ENCODE results near the gene PMPCA. TPM values are rescaled to one million over a fixed set of nuclear protein-coding genes. Genes with fewer than 3 reads are reported as not detected.
A peak's percentile ranks its signal among the peaks of the same experiment; 100 is the strongest.

PMPCA gene
- total and polyA plus RNA-seq, 2 of the 13 experiments (the other 11 are each of a cell fraction or from before 2014, with no cell fraction given) = 70.2 to 88.4 TPM

DNA sequence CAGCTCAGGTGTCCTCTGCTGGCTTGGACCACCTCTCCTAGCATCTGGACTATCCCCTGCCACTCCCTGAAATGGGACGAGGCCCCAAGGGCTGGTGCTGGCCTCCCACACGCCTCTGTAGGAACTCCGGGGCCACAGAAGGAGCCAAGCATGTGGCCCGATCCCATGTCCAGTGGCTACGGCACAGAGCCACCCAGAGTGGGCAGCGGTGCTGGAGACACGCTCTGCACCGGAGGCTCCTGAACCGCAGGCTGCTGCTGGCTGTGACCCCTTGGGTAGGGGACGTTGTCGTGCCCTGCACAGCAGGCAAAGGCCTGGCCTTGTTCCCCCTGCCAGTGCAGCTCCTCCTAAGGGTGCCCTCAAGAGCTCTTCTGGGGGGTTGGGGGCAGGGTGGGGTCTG lies 30.6 kb upstream of the PMPCA start:
- H3K27me3 ChIP-seq (ENCODE audit: control insufficient read depth in 1 of 2, insufficient read depth in 2 of 2, low read length in 2 of 2) = no peaks in the 10 kb centered on the region
- FAIRE-seq (no peak), ATAC-seq (no peak), DNase-seq (ENCODE audit: low spot score) (no peak)
- H3K36me3 ChIP-seq (replicated peaks in 1 of 2; ENCODE audit: control insufficient read depth in 1 of 2, insufficient read depth in 2 of 2, low read length in 2 of 2) = peaks cover 20 to 37% of the 10 kb centered on the region in 2 experiments; a peak in 3 of 5 replicates
- no peak overlapping the region for H3K4me3 ChIP-seq (replicated peaks in 1 of 3; ENCODE audit: insufficient read depth in 1 of 3, low read depth in 2 of 3, low read length in 3 of 3)
- ChIA-PET CTCF (ENCODE audit: low intra/inter-chr PET ratio, low total read pairs) (no interaction called here), POLR2A (no interaction called here)
- 100% methylated on average over 3 of the region's 11 CpGs for WGBS (ENCODE audit: low lambda C conversion rate)
- in situ Hi-C loops (cut with HindIII; ENCODE audit: extremely low pct_ligation_motif_present, low pct_unique_long_range_greater_than_20kb) = no loop called here
- TF ChIP-seq, protein P1, sequence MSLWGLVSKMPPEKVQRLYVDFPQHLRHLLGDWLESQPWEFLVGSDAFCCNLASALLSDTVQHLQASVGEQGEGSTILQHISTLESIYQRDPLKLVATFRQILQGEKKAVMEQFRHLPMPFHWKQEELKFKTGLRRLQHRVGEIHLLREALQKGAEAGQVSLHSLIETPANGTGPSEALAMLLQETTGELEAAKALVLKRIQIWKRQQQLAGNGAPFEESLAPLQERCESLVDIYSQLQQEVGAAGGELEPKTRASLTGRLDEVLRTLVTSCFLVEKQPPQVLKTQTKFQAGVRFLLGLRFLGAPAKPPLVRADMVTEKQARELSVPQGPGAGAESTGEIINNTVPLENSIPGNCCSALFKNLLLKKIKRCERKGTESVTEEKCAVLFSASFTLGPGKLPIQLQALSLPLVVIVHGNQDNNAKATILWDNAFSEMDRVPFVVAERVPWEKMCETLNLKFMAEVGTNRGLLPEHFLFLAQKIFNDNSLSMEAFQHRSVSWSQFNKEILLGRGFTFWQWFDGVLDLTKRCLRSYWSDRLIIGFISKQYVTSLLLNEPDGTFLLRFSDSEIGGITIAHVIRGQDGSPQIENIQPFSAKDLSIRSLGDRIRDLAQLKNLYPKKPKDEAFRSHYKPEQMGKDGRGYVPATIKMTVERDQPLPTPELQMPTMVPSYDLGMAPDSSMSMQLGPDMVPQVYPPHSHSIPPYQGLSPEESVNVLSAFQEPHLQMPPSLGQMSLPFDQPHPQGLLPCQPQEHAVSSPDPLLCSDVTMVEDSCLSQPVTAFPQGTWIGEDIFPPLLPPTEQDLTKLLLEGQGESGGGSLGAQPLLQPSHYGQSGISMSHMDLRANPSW (CRISPR knock-in tag; IDR thresholded peaks at IDR 0.05; ENCODE audit: borderline replicate concordance) = no peak
- no peak for TF ChIP-seq PHF21A (CRISPR knock-in tag; IDR thresholded peaks at IDR 0.05)
- no peaks in the 10 kb centered on the region for H3K79me2 ChIP-seq (ENCODE audit: insufficient read depth, low read length)
- no peak overlapping the region for H2AFZ ChIP-seq (ENCODE audit: low read length)
- no peak overlapping the region for H3K9ac ChIP-seq (ENCODE audit: insufficient read depth, low read depth, low read length)
- H3K4me1 ChIP-seq (ENCODE audit: insufficient read depth, low read length) = 0 out of 2 replicates have a peak, but pooled peaks cover 7% of the 10 kb centered on the region
- no peak overlapping the region for H3K4me2 ChIP-seq (ENCODE audit: low read depth, low read length)
- no peaks in the 10 kb centered on the region for H4K20me1 ChIP-seq (ENCODE audit: insufficient read depth, low read length)
- no peaks in the 10 kb centered on the region for H3K9me3 ChIP-seq (ENCODE audit: low read length)
- intact Hi-C loops (cut with micrococcal nuclease; ENCODE audit: unreplicated experiment) = no loop called here
- BruUV-seq (replicated peaks) = no TSS peak
- no peak overlapping the region for H3K27ac ChIP-seq (ENCODE audit: extremely low read length, insufficient read depth, low read length)

DNA sequence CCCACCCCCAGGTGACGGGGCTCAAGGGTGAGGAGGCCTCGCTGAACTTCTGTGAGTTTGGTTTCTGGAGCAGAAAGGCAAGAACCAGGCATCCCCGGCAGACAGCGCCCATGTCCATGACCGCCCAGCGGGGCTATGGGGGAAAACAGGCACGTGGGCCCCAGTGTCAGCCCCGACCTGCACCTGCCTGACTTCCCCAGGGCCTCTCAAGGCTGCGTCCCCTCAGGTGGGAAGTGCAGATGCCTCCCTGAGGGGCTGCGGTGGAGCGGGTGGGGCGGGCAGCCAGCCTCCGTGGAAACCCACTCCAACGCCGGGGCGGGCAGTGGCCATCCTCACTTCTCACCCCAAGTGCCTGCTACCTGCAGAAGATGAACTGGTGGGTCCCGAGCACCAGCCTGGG lies 30.1 kb upstream of the PMPCA start:
- Histone ChIP-seq H2AFZ (ENCODE audit: low read length) (no peak overlapping the region), H3K4me2 (ENCODE audit: low read depth, low read length) (no peak overlapping the region), H3K27me3 (ENCODE audit: control insufficient read depth in 1 of 2, insufficient read depth in 2 of 2, low read length in 2 of 2) (no peaks in the 10 kb centered on the region), H3K4me3 (replicated peaks in 1 of 3; ENCODE audit: insufficient read depth in 1 of 3, low read depth in 2 of 3, low read length in 3 of 3) (no peak overlapping the region), H3K4me1 (ENCODE audit: insufficient read depth, low read length) (0 out of 2 replicates have a peak, but pooled peaks cover 7% of the 10 kb centered on the region), H3K79me2 (ENCODE audit: insufficient read depth, low read length) (no peaks in the 10 kb centered on the region), H3K9ac (ENCODE audit: insufficient read depth, low read depth, low read length) (no peak overlapping the region), H3K9me3 (ENCODE audit: low read length) (no peaks in the 10 kb centered on the region), H3K27ac (ENCODE audit: extremely low read length, insufficient read depth, low read length) (no peak overlapping the region), H4K20me1 (ENCODE audit: insufficient read depth, low read length) (no peaks in the 10 kb centered on the region), H3K36me3 (replicated peaks in 1 of 2; ENCODE audit: control insufficient read depth in 1 of 2, insufficient read depth in 2 of 2, low read length in 2 of 2) (peaks cover 20 to 41% of the 10 kb centered on the region in 2 experiments; a peak in 3 of 5 replicates)
- no peak for TF ChIP-seq ZNF670 (CRISPR knock-in tag; IDR thresholded peaks at IDR 0.05; ENCODE audit: borderline replicate concordance)
- TF ChIP-seq AGO2 (optimal IDR thresholded peaks at IDR 0.05; ENCODE audit: low read depth, low read length) = peak; percentile 66
- in situ Hi-C loops (cut with HindIII; ENCODE audit: extremely low pct_ligation_motif_present, low pct_unique_long_range_greater_than_20kb) = no loop called here
- BruUV-seq (replicated peaks) = no TSS peak
- ChIA-PET POLR2A (interaction anchor here (1.3 kb wide), 1 partner anchor 17 kb away, joined by 3 read pairs; the partner anchor contains the start of gene DNLZ), CTCF (ENCODE audit: low intra/inter-chr PET ratio, low total read pairs) (no interaction called here)
- WGBS (ENCODE audit: low lambda C conversion rate) = 100% methylated on average over 1 of the region's 17 CpGs
- FAIRE-seq (no peak), ATAC-seq (no peak), DNase-seq (ENCODE audit: low spot score) (no peak)
- intact Hi-C loops (cut with micrococcal nuclease; ENCODE audit: unreplicated experiment) = no loop called here

Data from HepG2 (cell line).